NCI-H226 (cell line): ENCODE results near the gene TFB2M.

Experiments used
- DNase-seq: peaks from one replicate; pipeline ENCODE4 v3.0.0-alpha.2; 2015

Gene TFB2M

GRCh38 chr1:246550402-246550801, 15.7 kb downstream of the TFB2M start:
- DNase-seq: no peak

- DNase-seq: no peak
Observed at GRCh38 chr1:246549665-246550064, 16.4 kb downstream of the TFB2M start.

- DNase-seq: no peak
Observed at GRCh38 chr1:246544001-246544400, 22.1 kb downstream of the TFB2M start.

GRCh38 chr1:246540738-246541491, 25.1 kb downstream of the TFB2M start:
- DNase-seq: no peak

GRCh38 chr1:246537887-246538286, 28.2 kb downstream of the TFB2M start:
- no peak for DNase-seq

GRCh38 chr1:246537441-246537840, 28.6 kb downstream of the TFB2M start:
- no peak for DNase-seq

- no peak for DNase-seq
Observed at GRCh38 chr1:246534114-246534513, 31.9 kb downstream of the TFB2M start.

GRCh38 chr1:246533371-246533905, 32.6 kb downstream of the TFB2M start:
- DNase-seq: no peak

GRCh38 chr1:246532519-246532918, 33.5 kb downstream of the TFB2M start:
- DNase-seq: no peak

- DNase-seq: no peak
Observed at GRCh38 chr1:246530482-246530881, 35.6 kb downstream of the TFB2M start.

- no peak for DNase-seq
Observed at GRCh38 chr1:246528933-246529731, 36.9 kb downstream of the TFB2M start.

GRCh38 chr1:246527402-246528088, 38.5 kb downstream of the TFB2M start:
- DNase-seq: no peak

- no peak for DNase-seq
Observed at GRCh38 chr1:246526915-246527314, 39.1 kb downstream of the TFB2M start.

- DNase-seq: no peak
Observed at GRCh38 chr1:246526380-246526779, 39.7 kb downstream of the TFB2M start.

- DNase-seq: no peak
Observed at GRCh38 chr1:246519514-246519913, 46.5 kb downstream of the TFB2M start.

GRCh38 chr1:246518456-246519205, 47.4 kb downstream of the TFB2M start:
- no peak for DNase-seq

- no peak for DNase-seq
Observed at GRCh38 chr1:246517391-246517790, 48.7 kb downstream of the TFB2M start.

GRCh38 chr1:246516126-246516525, 49.9 kb downstream of the TFB2M start:
- DNase-seq: no peak

GRCh38 chr1:246515390-246516005, 50.6 kb downstream of the TFB2M start:
- DNase-seq: no peak

- DNase-seq: no peak
Observed at GRCh38 chr1:246513619-246514343, 52.3 kb downstream of the TFB2M start.

- no peak for DNase-seq
Observed at GRCh38 chr1:246513041-246513440, 53.0 kb downstream of the TFB2M start.
